Stimulated activated CD4-positive, alpha-beta T cell treated with anti-CD3 and anti-CD28 coated beads, Interleukin-1b, Interleukin-23, amount 100 ng/mL, for 1 hour (primary cell): ENCODE measurements around the gene CALHM4.
"Not testable (repeated sequence)": the region's sequence is repeated elsewhere in the genome, so short reads cannot be mapped to it uniquely, and the experiment has no call there.

Source experiments
- DNase-seq, 2 donors: peaks; one replicate each; pipeline ENCODE4 v3.0.0-alpha.2; 2020; ENCODE audit warnings: low read depth in 2 of 2

Gene CALHM4

DNA sequence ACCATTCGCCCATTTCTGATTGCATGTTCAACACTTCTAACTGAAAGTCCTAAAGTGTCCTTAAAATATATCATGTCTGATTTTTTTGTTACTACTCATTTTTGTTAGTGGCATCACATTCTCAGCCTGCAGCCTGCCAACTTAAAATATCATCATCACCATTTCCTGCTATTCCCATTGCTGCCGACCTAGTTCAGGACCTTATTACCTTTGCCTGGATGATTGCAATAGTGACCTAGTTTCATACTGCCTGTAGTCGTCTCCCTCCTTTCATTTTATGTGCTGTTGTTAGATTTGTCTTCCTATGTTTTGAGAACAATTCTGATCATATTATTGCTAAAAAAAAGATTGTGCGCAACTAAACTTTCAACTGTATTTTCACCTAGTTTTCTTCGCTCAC lies 23.9 kb downstream of the CALHM4 start:
- DNase-seq, result no peak

DNA sequence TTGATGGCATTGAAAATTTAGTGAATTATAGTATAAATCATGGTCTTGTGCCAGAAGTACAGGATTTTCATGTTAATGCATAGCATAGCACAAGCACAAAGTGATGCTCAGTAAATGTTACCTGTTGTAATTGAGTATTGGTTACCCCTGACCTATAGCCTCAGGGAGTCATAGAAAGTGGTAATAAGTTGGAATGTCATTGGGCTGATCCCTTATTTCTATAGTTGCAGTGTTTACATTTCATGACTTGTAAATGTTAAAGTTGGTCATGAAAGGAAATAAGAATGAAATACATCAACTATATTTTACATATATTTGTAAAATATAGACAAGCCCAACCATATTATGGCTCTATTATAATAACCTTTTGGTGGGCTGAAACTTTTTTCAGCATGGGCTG lies 24.8 kb downstream of the CALHM4 start:
- no peak for DNase-seq

DNA sequence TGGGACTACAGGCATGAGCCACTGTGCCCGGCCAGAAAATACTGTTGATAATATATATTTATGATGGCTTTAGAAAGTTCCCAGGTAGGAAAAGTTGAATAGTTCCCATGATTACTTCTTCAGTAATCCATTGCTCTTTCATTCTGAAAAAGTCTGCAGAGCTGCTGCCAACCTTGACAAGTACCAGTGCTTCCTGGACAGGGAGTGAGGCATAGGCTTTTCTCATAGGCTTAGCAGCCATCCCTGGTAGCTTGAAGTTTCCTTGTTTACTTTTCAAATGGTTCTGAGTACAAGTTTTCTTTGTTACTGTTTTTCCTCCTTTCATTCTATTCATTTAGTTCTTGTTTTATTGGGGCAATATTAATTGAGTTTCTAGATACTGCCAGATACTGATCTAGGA lies 25.6 kb downstream of the CALHM4 start:
- no peak for DNase-seq

DNA sequence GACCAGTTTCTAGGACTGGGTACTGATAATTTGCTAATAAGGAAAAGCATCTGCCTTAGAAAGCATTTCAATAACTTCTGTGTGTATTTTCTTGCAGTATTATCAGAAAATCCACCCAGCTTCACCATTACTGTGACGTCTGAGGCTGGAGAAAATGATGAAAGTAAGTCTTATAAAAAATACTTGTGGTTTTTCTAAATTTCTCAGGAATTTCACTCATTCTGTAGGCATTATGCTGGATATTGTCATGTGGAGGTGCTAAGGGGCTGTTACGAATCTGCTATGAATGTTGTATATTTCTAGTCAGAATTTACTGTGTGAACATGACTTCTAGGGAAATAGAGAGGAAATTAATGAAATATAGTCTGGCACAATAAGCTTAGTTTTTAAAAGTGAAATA lies 26.6 kb downstream of the CALHM4 start:
- no peak for DNase-seq

DNA sequence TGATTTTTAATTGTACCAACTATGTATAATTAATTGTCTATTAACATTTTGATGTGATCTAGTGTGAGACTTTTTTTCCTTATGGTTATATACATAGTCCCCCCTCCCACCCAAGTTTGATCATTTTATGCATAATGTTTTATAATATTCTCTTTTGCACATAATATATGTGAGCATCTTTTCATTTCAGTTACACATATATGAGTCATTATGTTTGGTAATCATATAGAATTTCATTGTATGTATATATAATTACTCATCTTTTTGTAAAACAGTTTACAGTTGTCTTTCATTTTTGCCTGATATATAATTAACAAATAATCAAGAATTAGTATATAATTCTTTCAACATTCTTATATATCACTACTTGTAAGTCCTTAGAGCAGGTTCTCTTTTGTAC lies 32.7 kb downstream of the CALHM4 start:
- DNase-seq, result no peak

DNA sequence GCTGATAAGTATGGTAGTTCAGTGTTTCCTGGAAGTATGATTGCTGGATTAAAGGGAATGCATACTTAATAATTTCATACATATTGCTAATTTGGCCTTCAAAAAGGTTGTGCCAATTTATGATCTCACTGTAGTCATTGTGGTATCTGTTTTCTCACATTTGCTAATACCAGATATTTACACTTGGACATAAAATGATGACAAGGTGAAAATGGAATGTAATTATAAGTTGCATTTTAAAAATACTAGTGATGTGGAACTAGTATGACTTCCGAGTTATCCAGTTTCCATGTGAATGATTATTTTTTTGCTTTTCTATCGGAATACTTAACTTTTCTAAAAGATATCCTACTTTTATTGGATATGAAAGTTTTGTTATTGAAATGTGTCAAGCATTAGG lies 33.2 kb downstream of the CALHM4 start:
- no peak for DNase-seq

DNA sequence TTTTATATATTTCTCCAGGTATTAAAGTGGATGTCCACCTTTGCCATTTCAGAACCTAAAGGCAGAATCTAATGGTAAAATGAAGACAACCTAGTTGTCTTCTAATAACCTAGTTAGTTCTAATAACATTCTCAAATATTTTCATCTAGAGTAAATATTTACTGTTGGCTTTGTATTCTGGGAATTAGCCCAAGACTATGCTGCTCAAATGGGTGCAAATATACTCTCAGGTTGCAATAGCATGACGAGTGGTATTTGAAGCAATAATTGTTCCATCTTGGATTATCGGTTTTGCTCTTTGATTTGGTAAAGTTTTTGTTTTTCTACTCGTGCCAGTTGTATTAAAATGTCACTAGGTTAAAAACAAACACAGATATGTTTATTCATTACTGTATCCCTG lies 41.7 kb downstream of the CALHM4 start:
- DNase-seq, result no peak

DNA sequence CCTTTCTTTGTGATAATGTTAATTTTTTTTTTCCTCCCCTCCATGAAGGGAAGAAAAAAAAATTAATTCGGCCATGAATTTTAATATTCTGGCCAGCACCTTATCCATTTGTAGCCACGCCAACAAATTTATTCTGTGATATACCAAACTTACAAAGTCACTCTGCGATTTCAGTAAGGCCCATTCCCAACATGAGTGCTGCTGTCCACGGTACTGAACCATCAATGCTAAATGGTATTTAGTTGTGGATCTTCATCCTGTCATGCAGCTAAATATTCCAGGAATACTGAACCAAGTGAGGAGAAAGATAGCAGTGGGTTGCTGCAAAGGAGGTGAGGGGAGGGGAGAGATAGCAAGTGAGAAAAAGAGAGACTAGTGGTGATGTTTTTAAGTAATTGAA lies 43.3 kb downstream of the CALHM4 start:
- no peak for DNase-seq

DNA sequence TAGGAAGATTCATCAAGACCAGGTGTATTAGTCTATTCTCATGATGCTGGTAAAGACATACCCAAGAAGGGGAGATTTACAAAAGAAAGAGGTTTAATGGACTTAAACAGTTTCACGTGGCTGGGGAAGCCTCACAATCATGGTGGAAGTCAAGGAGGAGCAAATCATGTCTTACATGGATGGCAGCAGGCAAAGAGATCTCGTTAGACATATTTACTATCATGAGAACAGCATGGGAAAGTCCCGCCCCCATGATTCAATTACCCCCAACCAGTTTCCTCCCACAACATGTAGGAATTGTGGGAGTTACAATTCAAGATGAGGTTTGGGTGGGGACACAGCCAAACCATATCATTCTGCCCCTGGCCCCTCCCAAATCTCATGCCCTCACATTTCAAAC lies 50.4 kb downstream of the CALHM4 start:
- DNase-seq, result not testable (repeated sequence)

DNA sequence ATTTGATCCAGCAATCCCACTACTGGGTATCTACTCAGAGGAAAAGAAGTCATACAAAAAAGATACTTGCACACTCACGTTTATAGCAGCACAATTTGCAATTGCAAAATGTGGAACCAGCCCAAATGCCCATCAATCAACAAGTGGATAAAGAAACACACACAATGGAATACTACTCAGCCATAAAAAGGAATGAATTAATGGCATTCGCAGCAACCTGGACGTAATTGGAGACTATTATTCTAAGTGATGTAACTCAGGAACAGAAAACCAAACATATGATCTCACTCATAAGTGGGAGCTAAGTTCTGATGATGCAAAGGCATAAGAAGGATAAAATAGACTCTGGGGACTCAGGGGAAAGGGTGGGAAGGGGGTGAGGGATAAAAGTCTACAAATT lies 51.3 kb downstream of the CALHM4 start:
- DNase-seq, result not testable (repeated sequence)

DNA sequence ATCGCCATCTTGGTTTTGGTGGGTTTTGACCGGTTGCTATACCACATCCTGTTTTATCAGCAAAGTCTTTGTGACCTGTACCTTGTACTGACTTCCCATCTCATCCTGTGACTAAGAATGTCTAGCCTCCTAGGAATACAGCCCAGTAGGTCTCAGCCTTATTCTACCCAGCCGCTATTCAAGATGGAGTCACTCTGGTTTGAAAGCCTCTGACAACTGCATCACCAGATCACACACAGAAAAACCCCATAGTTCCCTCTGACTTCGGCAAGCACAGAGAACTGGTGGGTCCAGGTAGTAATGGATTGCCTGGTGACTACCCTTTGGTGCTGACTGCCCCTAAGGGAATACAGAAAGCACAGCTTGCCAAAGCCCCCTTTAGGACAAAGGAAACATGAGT lies 52.4 kb downstream of the CALHM4 start:
- DNase-seq, result no peak
